HG02571 (cell line): Measurements from ENCODE around the gene ZNF554.
"Not testable (repeated sequence)": the region's sequence is repeated elsewhere in the genome, so short reads cannot be mapped to it uniquely, and the experiment has no call there.

Experiments
- ATAC-seq: cut with Tn5 transposase; IDR thresholded peaks from one replicate; pipeline ENCODE4 v1.9.1; 2021; ENCODE audit warnings: mild to moderate bottlenecking, moderate library complexity; ENCODE audit not compliant: unreplicated experiment

The ZNF554 gene

DNA sequence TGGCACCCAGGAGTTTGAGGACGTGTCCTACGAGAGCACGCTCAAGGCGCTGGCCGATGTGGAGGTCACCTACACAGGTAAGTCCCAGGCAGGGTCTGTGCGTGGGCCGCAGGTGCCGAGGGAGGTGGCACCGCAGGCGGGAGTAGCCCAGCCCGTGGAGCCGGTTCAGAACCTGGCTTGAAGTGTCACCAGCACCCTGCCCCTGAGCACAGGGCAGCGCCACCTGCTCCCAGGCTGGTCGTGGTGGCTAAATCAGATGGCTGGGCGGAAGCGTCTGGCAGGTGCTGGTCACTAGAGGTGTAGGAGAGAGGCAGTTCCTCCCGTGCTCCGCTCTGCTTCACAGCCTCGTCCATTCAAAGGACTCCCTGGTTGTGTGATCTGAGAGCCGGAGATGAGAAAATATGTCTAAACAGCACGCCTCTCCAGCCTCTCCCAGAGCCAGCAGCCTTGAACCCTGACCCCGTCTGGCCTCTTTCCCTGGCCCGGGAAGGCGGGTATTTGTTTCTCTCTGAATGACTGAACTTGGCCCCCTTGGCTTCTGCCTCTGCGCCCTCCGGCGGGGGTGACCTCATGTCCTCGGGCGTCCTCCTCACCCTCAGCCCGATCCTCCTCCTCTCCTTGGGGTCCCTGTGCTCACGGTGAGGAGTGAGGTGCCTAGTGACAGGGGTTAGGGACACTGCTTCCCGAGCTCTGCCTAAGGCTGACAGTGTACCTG, 29.0 kb upstream of the ZNF554 start:
- no peak for ATAC-seq

DNA sequence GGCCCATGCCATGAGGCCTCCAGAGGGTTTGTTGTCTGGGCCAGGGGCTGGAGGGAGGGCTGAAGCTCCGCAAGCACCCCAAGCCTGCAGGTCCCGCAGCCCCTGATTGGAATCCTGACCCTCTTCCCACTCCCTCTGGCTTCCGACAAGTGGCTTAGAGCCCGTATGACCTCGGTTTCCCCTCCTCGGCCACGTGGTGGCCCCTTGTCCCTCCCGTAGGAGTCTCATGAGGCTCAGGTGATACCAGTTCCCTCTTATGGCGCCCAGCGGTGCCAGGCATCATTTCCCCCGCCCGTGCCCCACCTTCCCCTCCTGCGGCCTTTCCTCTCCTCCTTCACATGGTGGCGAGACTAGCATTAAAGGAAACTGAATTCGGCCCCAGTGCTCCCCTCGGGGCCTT, 28.2 kb upstream of the ZNF554 start:
- no peak for ATAC-seq

DNA sequence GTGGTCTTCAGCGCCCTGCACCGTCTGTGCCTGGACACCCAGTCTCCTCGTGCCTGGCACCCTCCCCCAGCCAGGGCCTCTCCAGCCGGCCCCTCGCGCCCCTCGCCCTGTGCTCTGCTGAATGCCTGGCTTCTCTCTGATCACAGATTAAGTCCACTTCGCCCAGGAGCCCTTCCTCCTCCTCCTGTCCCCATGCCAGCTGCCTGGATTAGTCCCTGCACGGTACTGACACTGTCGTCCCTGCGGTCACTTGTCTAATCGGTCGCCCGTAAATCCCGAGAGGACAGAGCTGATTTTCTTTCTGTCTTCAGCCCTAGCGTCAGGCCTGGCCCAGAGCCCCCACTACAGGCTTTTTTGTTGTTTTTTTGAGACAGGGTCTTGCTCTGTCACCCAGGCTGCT, 27.8 kb upstream of the ZNF554 start:
- no peak for ATAC-seq

DNA sequence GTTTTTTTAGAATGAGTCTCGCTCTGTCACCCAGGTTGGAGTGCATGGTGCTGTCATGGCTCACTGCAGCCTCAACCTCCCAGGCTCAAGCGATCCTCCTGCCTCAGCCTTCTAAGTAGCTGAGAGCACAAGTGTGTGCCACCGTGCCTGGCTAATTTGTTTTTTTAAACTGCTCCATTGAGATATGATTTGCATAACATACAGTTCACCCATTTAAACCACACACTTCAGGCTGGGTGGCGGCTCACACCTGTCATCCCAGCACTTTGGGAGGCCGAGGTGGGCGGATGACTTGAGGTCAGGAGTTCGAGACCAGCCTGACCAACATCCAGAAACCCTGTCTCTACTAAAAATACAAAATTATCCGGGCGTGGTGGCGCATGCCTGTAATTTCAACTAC, 27.0 kb upstream of the ZNF554 start:
- ATAC-seq = not testable (repeated sequence)

DNA sequence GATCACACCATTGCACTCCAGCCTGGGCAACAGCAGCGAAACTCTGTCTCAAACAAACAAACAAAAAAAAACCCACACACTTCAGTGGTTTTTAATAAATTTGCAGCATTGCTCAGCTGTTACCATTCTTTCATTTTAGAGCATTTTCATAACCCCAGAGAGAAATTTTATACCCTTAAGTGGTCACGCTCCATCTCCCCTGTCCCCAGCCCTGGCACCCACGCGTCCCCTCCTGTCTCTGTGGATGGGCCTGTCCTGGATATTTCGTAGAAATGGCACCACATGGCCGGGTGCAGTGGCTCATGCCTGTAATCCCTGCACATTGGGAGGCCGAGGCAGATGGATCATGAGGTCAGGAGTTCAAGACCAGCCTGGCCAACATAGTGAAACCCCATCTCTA, 26.5 kb upstream of the ZNF554 start:
- no peak for ATAC-seq

DNA sequence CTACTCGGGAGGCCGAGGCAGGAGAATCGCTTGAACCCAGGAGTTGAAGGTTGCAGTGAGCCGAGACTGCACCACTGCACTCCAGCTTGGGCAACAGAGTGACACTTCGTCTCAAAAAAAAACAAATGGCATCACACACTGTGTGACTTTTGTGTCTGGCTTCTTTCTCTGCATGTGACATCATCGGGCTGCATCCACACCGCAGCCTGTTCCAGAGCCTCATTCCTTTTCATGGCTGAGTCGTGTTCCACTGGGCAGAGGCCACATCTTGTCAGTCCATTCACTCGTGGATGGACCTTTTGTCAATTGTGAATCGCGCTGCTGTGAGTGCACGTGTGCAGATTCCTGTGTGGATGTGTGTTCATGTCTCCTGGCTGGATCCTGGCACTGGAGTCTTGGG, 26.1 kb upstream of the ZNF554 start:
- ATAC-seq = no peak

DNA sequence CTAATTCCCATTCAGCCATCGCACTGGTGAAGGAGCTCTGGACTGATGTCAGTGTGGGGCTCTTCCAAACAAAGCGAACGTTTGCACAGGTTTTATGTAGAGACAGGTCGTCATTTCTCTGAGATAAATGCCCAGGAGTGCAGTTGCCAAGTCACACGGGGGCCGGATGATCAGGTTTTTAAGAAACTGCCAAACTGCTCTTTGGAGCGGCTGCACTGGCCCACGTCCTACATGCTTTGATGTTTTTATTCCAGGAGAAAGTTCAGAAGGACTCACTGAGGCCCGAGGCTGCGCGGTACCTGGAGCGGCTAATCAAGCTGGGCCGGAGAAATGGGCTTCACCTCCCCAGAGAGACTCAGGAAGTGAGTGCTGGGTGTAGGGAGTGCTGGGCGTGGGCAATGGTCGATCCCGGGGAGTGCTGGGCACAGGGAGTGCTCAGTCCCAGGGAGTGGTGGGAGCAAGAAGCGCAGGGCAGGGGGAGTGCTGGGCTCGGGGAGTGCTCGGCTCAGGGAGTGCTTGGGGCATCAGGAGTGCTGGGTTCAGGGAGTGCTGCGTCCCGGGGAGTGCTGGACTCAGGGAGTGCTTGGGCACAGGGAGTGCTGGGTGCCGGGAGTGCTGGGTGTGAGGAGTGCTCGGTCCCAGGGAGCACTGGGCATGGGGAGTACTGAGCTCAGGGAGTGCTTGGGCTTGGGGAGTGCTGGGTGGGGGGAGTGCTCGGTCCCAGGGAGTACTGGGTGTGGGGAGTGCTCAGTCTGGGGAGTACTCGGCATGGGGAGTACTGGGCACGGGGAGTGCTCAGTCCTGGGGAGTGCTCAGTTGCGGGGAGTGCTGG, 23.6 kb upstream of the ZNF554 start:
- no peak for ATAC-seq

DNA sequence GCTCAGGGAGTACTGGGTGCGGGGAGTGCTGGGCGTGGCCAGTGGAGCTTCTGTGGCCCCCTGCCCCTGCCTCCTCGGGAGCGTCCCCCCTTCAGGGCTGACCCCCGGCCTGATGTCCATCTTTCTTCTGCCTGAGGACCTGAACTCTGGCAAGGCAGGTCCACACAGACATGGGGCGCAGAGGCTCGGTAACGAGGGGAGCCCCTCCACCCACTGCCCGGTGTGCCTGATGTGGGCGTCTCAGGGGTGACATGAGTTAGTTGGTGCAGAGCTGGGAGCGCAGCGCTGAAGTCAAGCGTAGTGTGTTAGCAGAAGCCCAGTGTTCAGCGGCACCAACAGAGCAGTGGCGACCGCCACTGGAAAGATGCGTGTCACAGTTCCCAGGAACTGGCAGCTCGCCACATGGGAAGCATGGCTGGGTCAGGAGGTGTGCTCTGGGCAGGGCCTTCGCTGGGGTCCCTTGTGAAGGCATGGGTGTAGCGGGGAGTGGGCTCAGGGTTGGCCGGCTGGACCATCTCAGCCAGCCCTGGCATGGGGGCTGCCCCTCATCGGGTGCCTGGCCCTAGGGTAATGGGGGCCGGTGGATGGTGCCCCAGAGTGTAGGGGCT, 22.9 kb upstream of the ZNF554 start:
- ATAC-seq = no peak

DNA sequence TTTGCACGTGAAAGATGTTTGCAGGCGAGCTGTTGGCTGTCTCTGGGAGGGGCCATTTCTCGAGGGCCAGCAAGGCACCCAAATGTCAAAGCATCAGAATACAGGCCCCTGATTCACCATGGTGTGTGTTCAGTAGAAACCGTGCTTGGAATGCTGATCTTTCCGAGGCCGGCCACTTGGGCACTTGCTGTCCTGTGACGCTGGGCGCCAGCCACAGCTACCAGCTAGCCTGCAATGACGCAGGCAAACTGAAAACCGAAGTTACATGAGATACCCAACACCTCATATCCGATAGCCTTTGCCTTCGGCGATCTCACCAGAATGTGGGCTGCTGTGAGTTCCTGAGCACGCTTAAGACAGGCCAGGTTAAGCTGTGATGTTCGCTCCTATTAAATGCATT, 22.4 kb upstream of the ZNF554 start:
- ATAC-seq = no peak

DNA sequence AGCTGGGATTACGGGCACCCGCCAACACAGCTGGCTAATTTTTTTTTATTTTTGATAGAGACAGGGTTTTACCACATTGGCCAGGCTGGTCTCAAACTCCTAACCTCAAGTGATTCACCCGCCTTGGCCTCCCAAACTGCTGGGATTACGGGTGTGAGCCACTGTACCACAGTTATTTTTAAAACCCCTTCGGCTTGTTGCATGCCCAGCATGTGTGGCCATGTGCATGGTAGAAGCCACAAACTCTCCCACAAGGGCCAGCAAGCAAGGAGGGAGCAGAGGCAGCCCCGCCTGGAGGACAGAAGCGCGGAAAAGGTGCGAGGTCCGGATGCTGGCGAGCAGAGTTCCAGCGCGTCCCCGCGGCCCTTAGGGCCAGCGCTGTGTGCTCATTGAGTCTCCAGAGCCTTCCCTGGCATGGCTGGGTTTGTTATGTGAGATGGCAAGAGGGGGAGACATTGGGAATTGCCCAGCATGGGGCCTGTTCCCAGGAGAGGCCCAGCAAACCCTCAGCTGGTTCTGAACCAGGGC, 21.4 kb upstream of the ZNF554 start:
- ATAC-seq = no peak

DNA sequence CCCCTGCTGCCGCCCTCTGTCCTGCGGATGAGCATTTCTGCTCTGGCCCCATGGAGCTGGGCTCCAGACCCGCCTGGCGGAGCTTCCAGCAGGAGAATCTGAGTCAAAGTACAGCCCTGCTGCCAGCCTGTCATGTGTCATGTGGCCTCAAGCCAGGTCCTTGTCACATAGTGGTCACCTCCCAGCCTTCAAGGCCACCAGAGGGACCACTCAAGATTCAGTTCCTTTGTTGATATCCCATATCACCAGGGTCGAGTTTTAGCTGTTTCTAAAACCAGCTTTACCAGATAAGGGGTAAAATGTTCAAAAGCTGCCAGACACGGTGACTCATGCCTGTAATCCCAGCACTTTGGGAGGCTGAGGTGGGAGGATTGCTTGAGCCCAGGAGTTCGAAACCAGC, 20.9 kb upstream of the ZNF554 start:
- no peak for ATAC-seq

DNA sequence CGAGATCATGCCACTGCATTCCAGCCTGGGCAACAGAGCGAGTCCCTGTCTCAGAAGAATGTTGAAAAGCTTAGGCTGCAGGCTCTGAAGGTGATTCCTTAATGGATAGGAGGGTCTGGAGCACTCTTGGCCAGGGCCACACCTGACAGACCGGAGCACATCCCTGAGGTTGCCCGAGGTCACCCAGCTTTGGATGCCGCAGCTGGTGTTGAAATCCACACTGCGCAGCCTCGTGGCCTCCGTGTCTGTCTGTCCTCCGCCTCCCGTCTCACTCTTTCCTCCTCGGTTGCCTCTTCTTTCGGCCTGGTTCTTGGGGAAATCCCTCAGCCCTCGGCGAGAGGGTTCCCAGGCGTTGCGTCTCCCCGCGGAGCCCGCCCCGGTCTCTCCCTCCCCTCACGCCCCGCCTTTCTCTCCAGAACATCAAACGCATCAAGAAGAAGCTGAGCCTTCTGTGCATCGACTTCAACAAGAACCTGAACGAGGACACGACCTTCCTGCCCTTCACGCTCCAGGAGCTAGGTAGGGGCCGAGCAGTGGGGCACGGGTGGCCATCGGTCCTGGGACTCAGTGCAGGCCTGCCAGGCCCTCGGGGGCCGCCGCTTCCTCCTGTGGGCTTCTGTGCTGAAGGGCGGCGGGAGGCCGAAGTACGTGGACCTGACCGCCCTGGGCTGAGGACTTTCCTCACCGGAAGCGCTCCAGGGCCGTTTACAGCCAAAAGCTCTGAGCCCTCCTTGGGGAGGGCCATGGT, 20.2 kb upstream of the ZNF554 start:
- no peak for ATAC-seq

DNA sequence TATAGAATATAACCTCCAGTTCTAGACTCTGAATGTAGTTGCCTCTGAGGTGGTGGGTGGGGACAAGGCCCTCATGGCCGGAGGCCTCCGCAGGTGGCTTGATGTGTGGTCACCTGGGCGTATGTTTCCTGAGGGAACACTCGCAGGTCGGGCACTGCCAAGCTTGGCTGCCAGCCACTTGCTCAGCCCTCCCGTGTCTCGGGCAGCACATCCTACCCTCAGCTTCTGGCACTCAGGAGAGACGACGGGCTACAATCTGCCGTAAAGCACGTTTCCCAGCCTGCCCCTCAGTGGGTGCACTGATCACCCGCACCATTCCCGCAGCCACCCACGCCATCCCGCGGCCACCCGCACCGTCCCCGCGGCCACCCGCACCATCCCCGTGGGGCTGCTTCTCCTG, 19.2 kb upstream of the ZNF554 start:
- no peak for ATAC-seq

DNA sequence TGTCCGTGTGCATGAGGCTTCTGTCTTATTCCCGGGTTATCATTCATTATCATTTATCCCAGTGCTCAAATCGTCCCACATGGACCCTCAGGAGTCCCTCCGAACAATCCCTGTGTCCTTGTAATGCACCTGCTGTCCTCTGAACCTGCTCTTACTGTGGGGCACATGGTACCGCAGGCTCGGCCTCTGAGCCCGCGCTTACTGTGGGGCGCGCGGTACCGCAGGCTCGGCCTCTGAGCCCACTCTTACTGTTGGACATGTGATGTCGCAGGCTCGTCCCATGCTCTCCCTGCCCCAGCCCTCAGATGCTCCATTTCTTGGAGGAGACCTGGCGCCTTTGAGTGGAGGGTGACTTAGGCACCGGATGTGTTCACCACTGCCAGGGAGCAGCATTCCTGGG, 16.8 kb upstream of the ZNF554 start:
- ATAC-seq = no peak

DNA sequence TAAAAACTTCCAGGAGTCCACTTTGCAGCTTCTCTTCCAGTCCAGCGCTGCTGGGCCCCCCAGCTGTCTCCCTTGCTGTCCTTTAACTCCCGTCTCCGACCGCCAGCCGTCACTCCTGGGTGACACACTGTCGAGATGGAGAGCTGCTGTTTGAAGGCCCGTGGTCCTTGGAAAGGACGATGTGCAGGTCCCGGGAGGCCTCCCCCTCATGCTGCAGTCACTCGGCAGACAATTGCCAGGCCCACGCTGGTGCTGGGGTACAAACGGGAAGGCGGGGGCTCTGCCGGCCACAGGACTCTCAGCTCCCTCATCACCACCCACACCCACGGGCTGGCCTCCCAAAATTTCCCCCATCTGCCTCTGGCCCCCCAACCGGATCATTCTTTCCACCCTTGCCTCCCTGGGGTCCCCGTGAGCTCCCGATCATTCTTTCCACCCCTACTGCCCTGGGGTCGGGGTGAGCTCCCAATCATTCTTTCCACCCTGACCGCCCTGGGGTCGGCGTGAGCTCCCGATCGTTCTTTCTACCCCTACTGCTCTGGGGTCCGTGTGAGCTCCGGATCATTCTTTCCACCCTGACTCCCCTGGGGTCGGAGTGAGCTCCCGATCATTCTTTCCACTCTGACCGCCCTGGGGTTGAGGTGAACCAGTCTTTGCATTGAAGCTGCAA, 16.0 kb upstream of the ZNF554 start:
- ATAC-seq = no peak

DNA sequence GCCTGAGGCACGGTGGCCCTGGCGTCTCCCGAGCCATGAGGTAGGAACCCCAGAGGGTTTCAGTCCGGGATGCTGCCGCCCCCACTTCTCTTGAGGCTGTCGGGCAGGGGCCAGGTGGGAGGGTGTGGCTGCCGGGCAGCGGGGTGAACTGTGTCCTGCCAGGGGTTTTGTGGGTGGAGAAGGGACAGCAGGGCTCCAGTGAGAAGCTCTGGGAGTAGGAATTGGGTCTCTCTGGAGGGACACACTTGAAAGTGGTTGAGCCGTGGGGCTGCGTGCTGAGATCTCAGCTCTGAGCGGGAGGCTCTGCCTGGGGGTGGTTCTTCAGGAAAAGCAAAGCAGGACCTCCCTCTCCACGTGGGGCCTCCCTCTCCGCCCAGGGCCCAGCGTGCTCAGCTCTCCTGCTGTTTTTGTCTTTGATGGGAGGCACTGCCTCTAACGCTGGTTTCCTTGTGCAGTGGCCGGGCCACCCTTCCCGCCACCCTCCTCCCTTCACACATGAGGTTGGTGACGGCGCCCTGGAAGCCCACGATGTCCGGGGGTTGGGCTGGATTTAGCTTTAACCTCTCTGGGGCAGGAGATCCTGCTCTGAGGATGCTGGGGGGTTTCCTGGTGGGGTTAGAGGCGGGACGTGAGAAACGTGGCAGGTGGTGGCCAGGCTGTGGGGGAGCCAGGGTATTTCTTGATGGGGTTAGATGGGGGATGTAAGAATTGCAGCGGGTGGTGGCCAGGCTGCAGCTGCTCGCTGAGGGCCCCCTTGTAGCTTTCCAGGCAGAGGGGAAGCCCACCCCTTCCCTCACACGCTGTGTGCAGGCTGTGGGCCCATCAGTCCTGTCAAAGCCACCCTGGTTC, 15.3 kb upstream of the ZNF554 start:
- ATAC-seq = no peak

DNA sequence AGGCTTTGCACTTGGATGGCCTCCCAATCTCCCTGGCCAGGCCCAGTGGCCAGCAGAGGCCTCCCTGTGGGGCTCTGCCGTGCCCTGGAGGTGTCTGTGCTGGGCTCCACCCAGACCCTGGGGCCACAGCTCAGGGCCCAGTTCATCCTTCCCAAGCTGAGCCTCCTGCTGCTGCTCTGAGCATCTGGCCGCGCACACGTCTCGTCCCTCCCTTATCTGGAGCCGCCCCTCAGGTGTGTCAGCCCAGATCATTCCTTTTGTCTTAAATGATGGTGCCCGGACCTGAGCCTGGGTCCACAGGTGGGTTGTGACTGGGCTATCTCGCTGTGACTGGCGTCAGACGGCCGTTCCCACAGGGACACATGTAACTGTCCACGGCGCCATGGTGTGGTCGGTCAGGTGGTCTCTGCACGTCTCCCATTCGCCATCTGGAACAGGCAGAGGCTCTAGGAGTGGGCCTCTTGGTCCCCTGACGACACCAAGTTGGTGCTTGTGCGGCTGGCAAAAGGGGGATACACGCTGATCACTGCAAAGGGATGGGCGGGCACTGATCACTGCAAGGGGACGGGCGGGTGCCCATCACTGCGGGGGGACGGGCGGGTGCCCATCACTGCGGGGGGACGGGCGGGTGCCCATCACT, 14.3 kb upstream of the ZNF554 start:
- ATAC-seq = no peak

DNA sequence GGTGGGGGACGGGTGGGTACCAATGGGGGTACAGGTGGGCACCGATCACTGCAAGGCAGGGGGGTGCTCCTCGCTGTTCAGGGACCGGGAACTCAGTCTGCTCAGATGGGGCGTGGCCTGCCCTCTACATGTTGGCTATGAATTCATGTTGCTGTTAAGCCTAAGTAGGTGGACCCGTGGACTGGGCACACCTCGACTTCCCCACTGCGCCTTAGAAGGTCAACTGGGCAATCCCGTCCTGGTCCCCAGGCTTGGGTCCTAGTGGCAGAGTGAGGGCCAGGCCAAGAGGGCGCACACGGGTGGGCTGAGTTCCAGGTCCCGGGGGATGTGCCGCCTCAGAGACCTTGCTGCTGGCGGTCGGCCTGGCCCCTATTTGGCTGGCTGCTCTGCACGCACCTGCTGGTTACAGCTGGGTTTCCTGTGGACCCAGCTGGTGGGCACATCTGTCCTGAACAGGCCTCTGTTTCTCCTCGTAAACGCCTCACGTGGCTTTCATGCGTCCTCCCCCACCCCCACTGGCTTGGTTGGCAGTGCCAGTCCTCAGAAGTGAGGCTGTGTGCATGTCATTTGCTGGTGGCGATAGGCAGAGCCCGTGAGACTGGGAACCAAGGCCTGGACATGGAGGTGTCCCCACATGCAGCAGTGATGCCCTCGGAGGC, 13.5 kb upstream of the ZNF554 start:
- ATAC-seq = no peak
